B cell (primary cell): ENCODE measurements around the gene SERPINE1. TPM values are rescaled to one million over a fixed set of nuclear protein-coding genes. Genes with fewer than 3 reads are reported as not detected.

ENCODE experiments used
- ATAC-seq: fragments of 200-7000 bp; cut with Tn5 transposase; one replicate; pipeline ENCODE4 v1.10.0; 2021; ENCODE audit warnings: low read depth, mild to moderate bottlenecking, moderate number of reproducible peaks, moderate library complexity
- CTCF ChIA-PET: fragments of 350-600 bp; sonication (Branson Sonifier 250); formaldehyde crosslinking; loops from one replicate; lab custom pipeline; 2021; ENCODE audit warnings: antibody characterized with exemption, inconsistent platforms; lab: Charles Lee
- POLR2A ChIA-PET: fragments of 350-600 bp; sonication (Branson Sonifier 250); formaldehyde crosslinking; loops from one replicate; lab custom pipeline; 2021; ENCODE audit warnings: antibody characterized with exemption; lab: Charles Lee
- DNase-seq: peaks from one replicate; pipeline ENCODE4 v3.0.0; 2013
- H2AFZ ChIP-seq: 2 replicates; pipeline ENCODE4 v1.6.1; 2012; ENCODE audit warnings: mild to moderate bottlenecking, low read depth, low read length; ENCODE audit not compliant: insufficient read depth, poor library complexity, severe bottlenecking
- H3K27ac ChIP-seq, 2 donors: 1 replicate in 1 of 2; 2 replicates in 1 of 2; pipeline ENCODE4 v1.5.1; 2012 to 2013; ENCODE audit warnings: low read length in 2 of 2, mild to moderate bottlenecking in 2 of 2, moderate library complexity in 1 of 2
- H3K27me3 ChIP-seq, 4 experiments: fragments of 200-600 bp in 1 of 4; sonication (generic) in 1 of 4; replicated peaks in 1 of 4; 1 replicate in 2 of 4; 2 replicates in 2 of 4; pipeline versions ENCODE4 v1.6.1 to v1.7.0; 2013 to 2016; ENCODE audit warnings: low read length in 3 of 4, mild to moderate bottlenecking in 2 of 4, mixed read lengths in 1 of 4, moderate library complexity in 1 of 4; ENCODE audit not compliant: insufficient read depth in 4 of 4, control insufficient read depth in 3 of 4; ENCODE audit errors: control extremely low read depth in 1 of 4
- H3K36me3 ChIP-seq, 2 experiments: replicated peaks in 1 of 2; 1 replicate in 1 of 2; 2 replicates in 1 of 2; pipeline versions ENCODE4 v1.6.1 to v1.7.1; 2013; ENCODE audit warnings: low read length in 1 of 2; ENCODE audit not compliant: insufficient read depth in 2 of 2, control insufficient read depth in 1 of 2; ENCODE audit errors: control extremely low read depth in 1 of 2, extremely low read depth in 1 of 2
- H3K4me1 ChIP-seq, 2 donors: fragments of 200-600 bp in 1 of 2; sonication (generic) in 1 of 2; 1 replicate in 1 of 2; 2 replicates in 1 of 2; pipeline versions ENCODE4 v1.5.1 to v1.6.1; 2013 to 2017; ENCODE audit warnings: low read length in 2 of 2; ENCODE audit not compliant: control insufficient read depth in 2 of 2, insufficient read depth in 2 of 2
- H3K4me2 ChIP-seq: replicated peaks from 2 replicates; pipeline ENCODE3; 2012; ENCODE audit warnings: mild to moderate bottlenecking, low read depth, low read length; ENCODE audit not compliant: poor library complexity, severe bottlenecking
- H3K4me3 ChIP-seq, 5 experiments: fragments of 200-600 bp in 1 of 5; sonication (generic) in 1 of 5; 1 replicate in 3 of 5; 2 replicates in 2 of 5; pipeline versions ENCODE4 v1.5.1 to v1.7.0; 2011 to 2016; ENCODE audit warnings: low read length in 4 of 5, mild to moderate bottlenecking in 4 of 5, low read depth in 2 of 5, control low read depth in 1 of 5, moderate library complexity in 1 of 5; ENCODE audit not compliant: insufficient read depth in 1 of 5; ENCODE audit errors: control extremely low read depth in 1 of 5, extremely low read depth in 1 of 5
- H3K79me2 ChIP-seq: fragments of 200-600 bp; sonication (generic); one replicate; pipeline ENCODE4 v1.6.0; 2016; ENCODE audit warnings: low read length; ENCODE audit not compliant: control insufficient read depth, insufficient read depth
- H3K9ac ChIP-seq: fragments of 200-600 bp; sonication (generic); 2 replicates; pipeline ENCODE4 v1.6.1; 2017; ENCODE audit warnings: mild to moderate bottlenecking, low read length, moderate library complexity
- H3K9me3 ChIP-seq, 3 donors: one replicate each; pipeline versions ENCODE4 v1.6.1 to v1.7.1; 2013; ENCODE audit warnings: low read length in 2 of 3; ENCODE audit not compliant: control insufficient read depth in 2 of 3, insufficient read depth in 1 of 3; ENCODE audit errors: control extremely low read depth in 1 of 3
- H4K20me1 ChIP-seq: 2 replicates; pipeline ENCODE4 v1.6.0; 2012; ENCODE audit warnings: mild to moderate bottlenecking, low read length; ENCODE audit not compliant: insufficient read depth, control insufficient read depth, poor library complexity, severe bottlenecking
- H3K27ac Mint-ChIP-seq: one replicate; pipeline ENCODE4 v1.8.0; 2021; ENCODE audit warnings: mixed read lengths
- H3K27me3 Mint-ChIP-seq: one replicate; pipeline ENCODE4 v1.8.0; 2021; ENCODE audit warnings: mixed read lengths
- H3K4me1 Mint-ChIP-seq: one replicate; pipeline ENCODE4 v1.8.0; 2021; ENCODE audit warnings: mixed read lengths
- H3K4me3 Mint-ChIP-seq: one replicate; pipeline ENCODE4 v1.8.0; 2021; ENCODE audit warnings: mixed read lengths
- H3K9me3 Mint-ChIP-seq: one replicate; pipeline ENCODE4 v1.8.0; 2022; ENCODE audit warnings: mixed read lengths; ENCODE audit not compliant: insufficient read depth
- CTCF ChIP-seq: fragments of 200-600 bp; IDR thresholded peaks from one replicate; pipeline ENCODE4 v1.8.0; 2022; ENCODE audit warnings: antibody characterized with exemption, mild to moderate bottlenecking
- EZH2 ChIP-seq: IDR thresholded peaks from 2 replicates; pipeline ENCODE4 v1.6.1; 2012; ENCODE audit warnings: borderline replicate concordance, low read depth, mild to moderate bottlenecking, moderate library complexity, low read length; ENCODE audit not compliant: insufficient read depth, poor library complexity, severe bottlenecking
- WGBS: methylation state at CpG from one replicate; pipeline ENCODE4 v1.1.5; 2013; ENCODE audit warnings: missing lambda C conversion rate; ENCODE audit not compliant: insufficient coverage; 5-methylcytosine and 5-hydroxymethylcytosine counted together
- intact Hi-C: fragments of 100-400 bp; cut with micrococcal nuclease; formaldehyde crosslinking; loops from one replicate; pipeline ENCODE4 v1.10.0; 2022
- polyA plus RNA-seq: library from polyadenylated mRNA; depleted of rRNA; stranded (reverse); fragments of >200 nt; gene quantifications from 2 replicates; pipeline ENCODE4 v1.2.3, GENCODE V29; 2012
- total RNA-seq, 2 donors: library from RNA; stranded (reverse); fragments of 120-200 nt in 1 of 2; gene quantifications; 1 replicate in 1 of 2; 2 replicates in 1 of 2; pipeline versions ENCODE4 v1.2.3 to v1.2.4, GENCODE V29; 2013 to 2022

The SERPINE1 gene
- total and polyA plus RNA-seq, 2 donors (not counting 1 experiment from before 2014, with no cell fraction given), result 0.07 to 0.09 TPM

- peaks cover 0 to 4% (median 0%) of the 10 kb centered on the region in 4 experiments for H3K27me3 ChIP-seq
- 84% methylated on average over 12 of the region's 12 CpGs for WGBS
- POLR2A ChIA-PET, result no interaction called here
- H3K36me3 ChIP-seq, result peaks cover 0 to 7% of the 10 kb centered on the region in 2 experiments
- CTCF ChIA-PET, result interaction anchor here (0.6 to 1.3 kb wide), 3 partner anchors 17 to 214 kb away, joined by 3 to 4 read pairs (median 3); no protein-coding TSS in a partner anchor
- no peaks in the 10 kb centered on the region for H3K4me1 ChIP-seq
- no peak overlapping the region for H3K4me3 ChIP-seq
- no peaks in the 10 kb centered on the region for H3K27me3 Mint-ChIP-seq
- peaks cover 51% of the 10 kb centered on the region for H4K20me1 ChIP-seq
- H3K9ac ChIP-seq, result no peak overlapping the region
- H3K4me1 Mint-ChIP-seq, result peaks cover 8% of the 10 kb centered on the region
- H3K9me3 ChIP-seq, result no peaks in the 10 kb centered on the region
- no peak for ATAC-seq
- peak; percentile 24 for TF ChIP-seq CTCF
- TF ChIP-seq EZH2, result no peak
- intact Hi-C loops, result no loop called here
- H3K4me3 Mint-ChIP-seq, result no peak overlapping the region
- no peaks in the 10 kb centered on the region for H3K9me3 Mint-ChIP-seq
- peaks cover 14% of the 10 kb centered on the region for H3K79me2 ChIP-seq
- no peak overlapping the region for H3K27ac ChIP-seq
- no peak overlapping the region for H2AFZ ChIP-seq
- H3K4me2 ChIP-seq, result no peak overlapping the region
- DNase-seq, result no peak
- no peak overlapping the region for H3K27ac Mint-ChIP-seq
Measured at GRCh38 chr7:101094791-101095375, 32.0 kb upstream of the SERPINE1 start.

GRCh38 chr7:101096331-101096956 lies 30.5 kb upstream of the SERPINE1 start:
- Histone ChIP-seq H4K20me1 (peaks cover 36% of the 10 kb centered on the region), H3K36me3 (no peaks in the 10 kb centered on the region), H3K9ac (no peak overlapping the region), H3K27me3 (peaks cover 0 to 19% (median 4%) of the 10 kb centered on the region in 4 experiments), H3K4me2 (no peak overlapping the region), H3K27ac (no peak overlapping the region), H3K4me3 (no peak overlapping the region), H3K4me1 (no peaks in the 10 kb centered on the region), H3K9me3 (peaks cover 0 to 5% (median 0%) of the 10 kb centered on the region in 3 donors), H2AFZ (no peak overlapping the region), H3K79me2 (peaks cover under 1% of the 10 kb centered on the region)
- H3K4me1 Mint-ChIP-seq, result peaks cover 3% of the 10 kb centered on the region
- DNase-seq (no peak), ATAC-seq (no peak)
- WGBS, result 89% methylated on average over 2 of the region's 6 CpGs
- CTCF ChIA-PET, result interaction anchor here (0.6 to 0.8 kb wide), 2 partner anchors 39 to 96 kb away, joined by 3 to 6 read pairs; no protein-coding TSS in a partner anchor
- POLR2A ChIA-PET, result interaction anchor here (0.6 kb wide), 1 partner anchor 16 kb away, joined by 3 read pairs; no protein-coding TSS in a partner anchor
- H3K9me3 Mint-ChIP-seq, result no peaks in the 10 kb centered on the region
- peaks cover 8% of the 10 kb centered on the region for H3K27me3 Mint-ChIP-seq
- no peak overlapping the region for H3K4me3 Mint-ChIP-seq
- intact Hi-C loops, result no loop called here
- no peak overlapping the region for H3K27ac Mint-ChIP-seq
- no peak for TF ChIP-seq CTCF
- TF ChIP-seq EZH2, result no peak
